GM23248 (cell line): ENCODE results near the gene PLA2G4E. TPM values are rescaled to one million over a fixed set of nuclear protein-coding genes. Genes with fewer than 3 reads are reported as not detected.

ENCODE experiments used
- DNase-seq: peaks from one replicate; pipeline ENCODE4 v3.0.0-alpha.2; 2015
- H2AFZ ChIP-seq: fragments of 200-600 bp; sonication (generic); 2 replicates; pipeline ENCODE4 v1.6.1; 2016; ENCODE audit warnings: antibody characterized with exemption
- H3F3A ChIP-seq: fragments of 200-600 bp; sonication (generic); 2 replicates; pipeline ENCODE4 v1.6.1; 2016; ENCODE audit warnings: mild to moderate bottlenecking, antibody characterized with exemption, mixed run types; ENCODE audit not compliant: insufficient read depth
- H3K27ac ChIP-seq: fragments of 200-600 bp; sonication (generic); 2 replicates; pipeline ENCODE4 v1.5.1; 2016; ENCODE audit warnings: mild to moderate bottlenecking
- H3K27me3 ChIP-seq: fragments of 200-600 bp; sonication (generic); replicated peaks from 2 replicates; pipeline ENCODE4 v1.6.1; 2016; ENCODE audit warnings: mild to moderate bottlenecking; ENCODE audit not compliant: insufficient read depth
- H3K36me3 ChIP-seq: fragments of 200-600 bp; sonication (generic); 2 replicates; pipeline ENCODE4 v1.6.1; 2016; ENCODE audit warnings: low read depth, mild to moderate bottlenecking
- H3K4me1 ChIP-seq: fragments of 200-600 bp; sonication (generic); 2 replicates; pipeline ENCODE4 v1.6.1; 2016; ENCODE audit warnings: mild to moderate bottlenecking; ENCODE audit not compliant: insufficient read depth
- H3K4me2 ChIP-seq: fragments of 200-600 bp; sonication (generic); one replicate; pipeline ENCODE4 v1.6.1; 2016; ENCODE audit warnings: mild to moderate bottlenecking; ENCODE audit not compliant: unreplicated experiment
- H3K4me3 ChIP-seq: fragments of 200-600 bp; sonication (generic); 2 replicates; pipeline ENCODE4 v1.5.1; 2016; ENCODE audit warnings: mild to moderate bottlenecking
- H3K79me2 ChIP-seq: fragments of 200-600 bp; sonication (generic); 2 replicates; pipeline ENCODE4 v1.6.1; 2016; ENCODE audit warnings: mild to moderate bottlenecking; ENCODE audit not compliant: insufficient read depth
- H3K9ac ChIP-seq: fragments of 200-600 bp; sonication (generic); 2 replicates; pipeline ENCODE4 v1.6.1; 2016; ENCODE audit warnings: mild to moderate bottlenecking
- H3K9me2 ChIP-seq: fragments of 200-600 bp; sonication (generic); 2 replicates; pipeline ENCODE4 v1.6.1; 2016; ENCODE audit warnings: mixed run types, mild to moderate bottlenecking, moderate library complexity; ENCODE audit not compliant: insufficient read depth
- H3K9me3 ChIP-seq: fragments of 200-600 bp; sonication (generic); one replicate; pipeline ENCODE4 v1.6.1; 2017; ENCODE audit warnings: low read depth
- H4K20me1 ChIP-seq: fragments of 200-600 bp; sonication (generic); 2 replicates; pipeline ENCODE4 v1.6.0; 2016; ENCODE audit not compliant: insufficient read depth
- EZH2 ChIP-seq: fragments of 200-600 bp; sonication (generic); IDR thresholded peaks from 2 replicates; pipeline ENCODE4 v1.6.1; 2018; ENCODE audit warnings: antibody characterized with exemption, mild to moderate bottlenecking; ENCODE audit not compliant: insufficient read depth, poor library complexity, severe bottlenecking
- EZH2phosphoT487 ChIP-seq: fragments of 200-600 bp; sonication (generic); IDR thresholded peaks from 2 replicates; pipeline ENCODE4 v1.6.1; 2018; ENCODE audit warnings: antibody characterized with exemption, moderate library complexity, mild to moderate bottlenecking, low read depth; ENCODE audit not compliant: insufficient read depth
- WGBS, 2 experiments: methylation state at CpG; one replicate each; pipeline ENCODE4 v1.1.6; 2015 to 2017; ENCODE audit warnings: low lambda C conversion rate in 2 of 2, low coverage in 1 of 2; ENCODE audit errors: missing lambda C conversion rate in 2 of 2; 5-methylcytosine and 5-hydroxymethylcytosine counted together
- in situ Hi-C: fragments of 300-500 bp; cut with MboI; formaldehyde crosslinking; loops from 2 replicates; pipeline ENCODE4 v1.15.0; 2020
- polyA plus RNA-seq: library from polyadenylated mRNA; unstranded; fragments of >200 nt; fragmentation: Nextera tagmentation; extraction: Ambion mirVana; gene quantifications from 2 replicates; pipeline ENCODE4 v1.2.1, GENCODE V29; 2016
- total RNA-seq: library from RNA; depleted of rRNA; stranded (reverse); fragments of >200 nt; shearing (Covaris generic); gene quantifications from 2 replicates; pipeline ENCODE4 v1.2.3, GENCODE V29; 2014

The PLA2G4E gene
- total and polyA plus RNA-seq, 2 experiments from 2014 or later = not detected

DNA sequence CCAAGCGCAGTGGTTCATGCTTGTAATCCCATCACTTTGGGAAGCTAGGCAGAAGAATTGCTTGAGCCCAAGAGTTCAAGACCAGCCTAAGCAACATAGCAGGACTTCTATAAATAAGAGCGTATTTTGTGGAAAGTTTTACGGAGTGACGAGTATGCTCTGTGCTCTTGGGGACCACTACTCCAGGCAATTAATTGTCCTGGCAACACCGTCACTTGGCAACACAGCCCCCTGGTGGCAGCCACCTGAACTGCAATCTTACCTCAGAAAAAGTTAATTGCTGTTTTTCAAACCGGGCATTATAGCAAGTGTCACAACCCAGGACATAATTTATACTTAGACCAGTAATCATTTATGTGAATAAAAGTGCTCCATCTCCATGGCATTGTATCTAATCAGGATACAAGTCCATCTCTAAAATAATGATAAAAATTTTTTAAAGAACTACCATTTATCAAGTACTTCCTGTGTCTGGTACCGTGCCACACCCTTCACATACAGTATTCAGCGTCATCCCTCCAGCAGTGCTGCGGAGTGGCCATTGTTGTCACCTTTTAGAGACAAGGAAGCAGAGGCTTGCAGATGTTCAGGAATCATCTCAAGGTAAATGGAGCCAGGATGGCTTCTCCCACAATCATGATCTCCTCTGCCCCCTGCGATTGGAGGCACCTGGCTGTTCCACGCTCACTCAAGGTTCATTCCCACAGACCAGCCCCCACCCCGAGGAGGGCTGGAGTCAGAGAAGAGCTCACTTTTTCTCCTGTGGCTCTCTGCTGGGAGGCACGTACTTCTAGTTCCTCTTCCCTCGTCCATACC lies 39.0 kb upstream of the PLA2G4E start:
- H3K27me3 ChIP-seq = peaks cover 12% of the 10 kb centered on the region
- no peak for TF ChIP-seq EZH2phosphoT487
- no peak for TF ChIP-seq EZH2
- no peak overlapping the region for H2AFZ ChIP-seq
- peak; percentile 40 for DNase-seq
- H3K36me3 ChIP-seq = no peaks in the 10 kb centered on the region
- no peaks in the 10 kb centered on the region for H3K79me2 ChIP-seq
- WGBS, 2 experiments = 37 to 38% methylated on average over 14 of the region's 14 CpGs
- H3K4me3 ChIP-seq = no peak overlapping the region
- H3K27ac ChIP-seq = no peak overlapping the region
- H3K9ac ChIP-seq = no peak overlapping the region
- H4K20me1 ChIP-seq = no peaks in the 10 kb centered on the region
- in situ Hi-C loops = no loop called here
- no peaks in the 10 kb centered on the region for H3K4me1 ChIP-seq
- H3K9me3 ChIP-seq = no peaks in the 10 kb centered on the region
- no peak overlapping the region for H3K4me2 ChIP-seq
- no peaks in the 10 kb centered on the region for H3F3A ChIP-seq
- H3K9me2 ChIP-seq = no peaks in the 10 kb centered on the region

- Histone ChIP-seq H3K36me3 (no peaks in the 10 kb centered on the region), H4K20me1 (no peaks in the 10 kb centered on the region), H3K9me2 (no peaks in the 10 kb centered on the region), H3K27ac (no peak overlapping the region), H3K4me1 (no peaks in the 10 kb centered on the region), H3K9me3 (no peaks in the 10 kb centered on the region), H3K9ac (no peak overlapping the region), H3K4me2 (no peak overlapping the region), H3F3A (no peaks in the 10 kb centered on the region), H3K4me3 (no peak overlapping the region), H3K27me3 (peaks cover 13% of the 10 kb centered on the region), H2AFZ (no peak overlapping the region), H3K79me2 (no peaks in the 10 kb centered on the region)
- 46 to 58% methylated on average over 3 of the region's 3 CpGs for WGBS, 2 experiments
- no peak for DNase-seq
- in situ Hi-C loops = no loop called here
- TF ChIP-seq EZH2 (no peak), EZH2phosphoT487 (no peak)
These were observed 37.9 kb upstream of the PLA2G4E start for GRCh38 chr15:42058791-42059190.

GRCh38 chr15:42057799-42058646 lies 37.2 kb upstream of the PLA2G4E start:
- H3K9ac ChIP-seq = no peak overlapping the region
- 66 to 67% methylated on average over 6 of the region's 6 CpGs for WGBS, 2 experiments
- TF ChIP-seq EZH2phosphoT487 (no peak), EZH2 (no peak)
- H3K9me3 ChIP-seq = no peaks in the 10 kb centered on the region
- in situ Hi-C loops = no loop called here
- no peaks in the 10 kb centered on the region for H3K9me2 ChIP-seq
- DNase-seq = no peak
- H4K20me1 ChIP-seq = no peaks in the 10 kb centered on the region
- no peak overlapping the region for H3K4me2 ChIP-seq
- no peak overlapping the region for H2AFZ ChIP-seq
- H3F3A ChIP-seq = no peaks in the 10 kb centered on the region
- no peaks in the 10 kb centered on the region for H3K4me1 ChIP-seq
- no peak overlapping the region for H3K27ac ChIP-seq
- peaks cover 13% of the 10 kb centered on the region for H3K27me3 ChIP-seq
- no peaks in the 10 kb centered on the region for H3K36me3 ChIP-seq
- no peaks in the 10 kb centered on the region for H3K79me2 ChIP-seq
- H3K4me3 ChIP-seq = no peak overlapping the region

GRCh38 chr15:42056934-42057798 lies 36.3 kb upstream of the PLA2G4E start:
- no peak for TF ChIP-seq EZH2
- TF ChIP-seq EZH2phosphoT487 = no peak
- Histone ChIP-seq H3K4me2 (peak overlapping the region; percentile 39), H3F3A (no peaks in the 10 kb centered on the region), H3K9me3 (no peaks in the 10 kb centered on the region), H4K20me1 (no peaks in the 10 kb centered on the region), H3K79me2 (no peaks in the 10 kb centered on the region), H3K4me3 (peak overlapping the region; percentile 37), H3K4me1 (no peaks in the 10 kb centered on the region), H3K27me3 (peaks cover 13% of the 10 kb centered on the region), H3K9me2 (no peaks in the 10 kb centered on the region), H3K36me3 (no peaks in the 10 kb centered on the region), H3K9ac (no peak overlapping the region), H2AFZ (peak overlapping the region; percentile 37; the same call in 1 of the 2 replicates), H3K27ac (no peak overlapping the region)
- peak; percentile 80 for DNase-seq
- WGBS, 2 experiments = 28% methylated on average over 35 to 37 of the region's 37 CpGs
- in situ Hi-C loops = no loop called here
